GM10248 (cell line): ENCODE measurements around the gene LYPLAL1.
A peak's percentile ranks its signal among the peaks of the same experiment; 100 is the strongest.

Experiments used
- CTCF ChIA-PET: fragments of 300-600 bp; sonication (Branson Sonifier 250); formaldehyde crosslinking; extraction: SDS; loops from one replicate; lab custom pipeline; 2021; ENCODE audit warnings: antibody characterized with exemption; lab: Yijun Ruan, JAX
- POLR2A ChIA-PET: fragments of 350-650 bp; sonication (Branson Sonifier 250); formaldehyde crosslinking; extraction: SDS; loops from one replicate; lab custom pipeline; 2020; ENCODE audit warnings: antibody characterized with exemption; lab: Yijun Ruan, JAX
- DNase-seq: peaks from one replicate; pipeline ENCODE4 v3.0.0; 2012; ENCODE audit errors: extremely low spot score
- CTCF ChIP-seq: IDR thresholded peaks from 2 replicates; pipeline ENCODE4 v1.5.1; 2012; ENCODE audit warnings: mild to moderate bottlenecking, low read depth; ENCODE audit errors: extremely low read depth, missing control alignments, control extremely low read depth

LYPLAL1 gene

GRCh38 chr1:219177940-219178339 is 4.3 kb downstream of the LYPLAL1 start:
- TF ChIP-seq CTCF: no peak
- CTCF ChIA-PET: interaction anchor here (1.4 to 1.6 kb wide), 2 partner anchors 23 to 88 kb away, joined by 3 to 7 read pairs; no protein-coding TSS in a partner anchor
- no peak for DNase-seq
- POLR2A ChIA-PET: no interaction called here

- CTCF ChIA-PET: interaction anchor here (0.7 to 1.9 kb wide), 3 partner anchors 9 to 262 kb away, joined by 3 to 6 read pairs (median 3); no protein-coding TSS in a partner anchor
- TF ChIP-seq CTCF: no peak
- POLR2A ChIA-PET: no interaction called here
- no peak for DNase-seq
These were observed 5.6 kb downstream of the LYPLAL1 start for GRCh38 chr1:219179293-219179692.

DNA sequence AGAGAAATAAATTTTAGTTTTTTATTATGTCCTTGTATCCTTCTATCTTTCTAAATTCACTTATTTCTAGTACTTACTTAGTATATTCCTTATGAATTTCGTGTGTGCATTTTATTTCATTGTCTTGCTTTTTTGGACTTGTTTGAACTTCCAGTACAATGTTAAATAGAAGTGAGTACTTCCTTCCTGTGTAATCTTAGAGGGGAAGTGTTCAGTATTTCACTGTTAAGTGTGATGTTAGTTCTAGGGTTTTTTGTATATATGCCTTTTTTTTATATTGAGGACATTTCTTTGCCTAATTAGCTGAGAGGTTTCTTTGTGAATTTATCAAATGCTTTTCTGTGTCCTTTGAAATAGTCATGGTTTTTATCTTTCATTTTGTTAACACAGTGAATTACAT is 10.7 kb downstream of the LYPLAL1 start:
- no peak for DNase-seq
- TF ChIP-seq CTCF: no peak
- ChIA-PET POLR2A (no interaction called here), CTCF (no interaction called here)

GRCh38 chr1:219185486-219186117 is 11.9 kb downstream of the LYPLAL1 start:
- CTCF ChIA-PET: interaction anchor here (0.9 to 5.4 kb wide), 3 partner anchors 10 to 381 kb away, joined by 3 to 44 read pairs (median 4); partner anchors contain the start of gene LYPLAL1
- DNase-seq: no peak

DNA sequence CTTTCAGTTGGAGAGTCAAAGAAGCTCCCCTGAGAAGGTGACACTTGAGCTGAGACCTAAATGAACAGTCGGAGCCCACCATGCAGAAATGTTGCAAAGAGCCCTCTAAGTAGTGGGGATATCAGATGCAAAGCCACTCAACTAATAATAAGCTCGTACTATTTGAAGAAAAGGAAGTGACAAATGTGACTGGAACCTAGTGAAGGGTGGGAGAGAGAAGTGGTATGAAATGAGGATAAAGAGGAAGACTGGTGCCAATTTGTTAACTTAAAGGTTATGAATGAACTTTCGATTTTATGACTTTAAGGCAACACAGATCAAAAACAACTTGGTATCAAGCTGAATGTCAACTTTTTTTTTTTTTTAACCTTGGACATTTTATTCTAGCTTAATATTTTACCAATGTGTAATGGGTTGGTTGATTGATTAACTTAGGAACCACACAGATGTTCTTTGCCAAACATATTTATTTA is 14.7 kb downstream of the LYPLAL1 start:
- POLR2A ChIA-PET: interaction anchor here (0.6 to 1.0 kb wide), 2 partner anchors 11 to 13 kb away, joined by 3 to 4 read pairs; no protein-coding TSS in a partner anchor
- CTCF ChIA-PET: interaction anchor here (0.6 to 5.4 kb wide), 10 partner anchors 9 to 860 kb away, joined by 3 to 44 read pairs (median 4); partner anchors contain the start of gene LYPLAL1
- no peak for DNase-seq
- no peak for TF ChIP-seq CTCF

More at GRCh38 chr1:219185486-219186117, 11.9 kb downstream of the LYPLAL1 start:
- POLR2A ChIA-PET: no interaction called here
- no peak for TF ChIP-seq CTCF

GRCh38 chr1:219189021-219189824 is 15.5 kb downstream of the LYPLAL1 start:
- ChIA-PET CTCF (interaction anchor here (0.8 to 5.4 kb wide), 8 partner anchors 9 to 378 kb away, joined by 3 to 44 read pairs (median 5); partner anchors contain the start of gene LYPLAL1), POLR2A (interaction anchor here (1.0 kb wide), 1 partner anchor 14 kb away, joined by 4 read pairs; no protein-coding TSS in a partner anchor)
- TF ChIP-seq CTCF: no peak
- peak; percentile 28 for DNase-seq
